ENCODE measurements around the gene GPR156. TPM values are rescaled to one million over a fixed set of nuclear protein-coding genes. Genes with fewer than 3 reads are reported as not detected.

Gene GPR156
- total and polyA plus RNA-seq, 9 of the 15 experiments (the other 6 are each of a cell fraction or from before 2014, with no cell fraction given) = 0.07 to 0.14 (median 0.12) TPM; not detected in 5

DNA sequence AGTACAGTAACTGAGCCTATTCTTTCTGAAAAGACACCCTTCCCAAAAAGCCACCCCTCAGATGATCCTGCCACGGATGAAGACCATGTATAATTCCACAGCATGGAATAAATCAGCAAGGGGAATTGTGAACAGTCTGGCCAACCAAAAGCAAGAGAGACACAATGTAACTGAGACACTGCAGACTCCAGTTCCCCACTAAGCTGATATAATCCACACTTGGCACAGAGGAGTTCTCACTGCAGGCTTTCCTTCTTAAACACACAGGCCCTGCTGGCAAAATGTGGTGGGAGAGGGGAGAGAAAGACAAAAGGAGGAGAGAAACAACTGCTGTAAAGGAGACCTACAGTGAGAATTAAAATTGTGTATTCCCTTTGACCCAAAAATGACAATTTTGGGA is 12.7 kb downstream of the GPR156 start (continued):
- TF ChIP-seq NCOA2 (IDR thresholded peaks at IDR 0.05; ENCODE audit: partially characterized antibody in 2 of 2) (no peak), HMG20B (CRISPR knock-in tag; IDR thresholded peaks at IDR 0.05) (no peak), NFIX (CRISPR knock-in tag; IDR thresholded peaks at IDR 0.05; ENCODE audit: low read depth) (no peak), SMARCC2 (IDR thresholded peaks at IDR 0.05; ENCODE audit: low read depth) (no peak), SREBF2 (CRISPR knock-in tag; IDR thresholded peaks at IDR 0.05) (no peak)

DNA sequence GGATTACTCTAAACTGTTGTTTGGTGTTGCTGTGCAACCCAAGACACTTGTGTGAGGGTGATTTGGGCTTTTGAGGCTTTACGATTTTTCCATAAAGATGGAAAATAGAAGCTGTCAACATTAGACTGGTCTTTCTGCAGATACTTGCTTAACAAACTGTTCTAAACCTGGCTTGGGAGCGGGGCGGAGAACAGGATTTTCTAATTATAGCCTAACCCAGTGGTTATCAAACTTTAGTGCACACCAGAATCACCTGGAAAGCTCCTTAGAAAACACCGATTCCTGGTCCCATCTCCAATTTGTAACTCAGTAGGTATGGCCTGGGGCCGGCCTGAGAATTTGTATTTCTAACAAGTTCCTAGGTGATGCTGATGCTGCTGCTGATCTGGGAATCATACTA is 19.0 kb downstream of the GPR156 start:
- Histone ChIP-seq H4K20me1 (replicated peaks; ENCODE audit: control insufficient read depth, insufficient read depth, low read length) (no peaks in the 10 kb centered on the region), H3K9ac (ENCODE audit: insufficient read depth in 1 of 2, low read depth in 2 of 2, low read length in 2 of 2) (no peak overlapping the region), H3K4me3 (no peak overlapping the region), H3K9me1 (ENCODE audit: control insufficient read depth, insufficient read depth, low read length) (no peaks in the 10 kb centered on the region), H3K9me3 (replicated peaks; ENCODE audit: control insufficient read depth, insufficient read depth, low read depth, low read length) (no peaks in the 10 kb centered on the region), H3K27me3 (ENCODE audit: control insufficient read depth in 2 of 2, insufficient read depth in 2 of 2, low read length in 2 of 2) (no peaks in the 10 kb centered on the region), H3K4me1 (replicated peaks in 1 of 2; ENCODE audit: control insufficient read depth in 2 of 2, insufficient read depth in 2 of 2, low read length in 2 of 2) (no peaks in the 10 kb centered on the region), H3K79me2 (ENCODE audit: control insufficient read depth, insufficient read depth, low read length) (no peaks in the 10 kb centered on the region), H3K4me2 (ENCODE audit: insufficient read depth, low read length) (no peak overlapping the region), H3K36me3 (ENCODE audit: control insufficient read depth, insufficient read depth, low read length) (no peaks in the 10 kb centered on the region), H2AFZ (ENCODE audit: low read depth, low read length) (no peak overlapping the region), H3K27ac (ENCODE audit: extremely low read depth, low read depth, low read length) (no peak overlapping the region)
- no peak for DNase-seq (ENCODE audit: extremely low read depth in 1 of 4, low spot score in 3 of 4)
- WGBS (ENCODE audit: insufficient coverage, low coverage, missing lambda C conversion rate) = 5% methylated on average over 5 of the region's 5 CpGs
- ChIA-PET CTCF (ENCODE audit: low intra/inter-chr PET ratio) (no interaction called here), POLR2A (no interaction called here)
- BruUV-seq (replicated peaks) = no TSS peak
- in situ Hi-C loops (cut with MboI) = no loop called here
- TF ChIP-seq SRSF9 (IDR thresholded peaks at IDR 0.05; ENCODE audit: borderline replicate concordance, low read depth, low read length) = no peak
- TF ChIP-seq, protein P1, sequence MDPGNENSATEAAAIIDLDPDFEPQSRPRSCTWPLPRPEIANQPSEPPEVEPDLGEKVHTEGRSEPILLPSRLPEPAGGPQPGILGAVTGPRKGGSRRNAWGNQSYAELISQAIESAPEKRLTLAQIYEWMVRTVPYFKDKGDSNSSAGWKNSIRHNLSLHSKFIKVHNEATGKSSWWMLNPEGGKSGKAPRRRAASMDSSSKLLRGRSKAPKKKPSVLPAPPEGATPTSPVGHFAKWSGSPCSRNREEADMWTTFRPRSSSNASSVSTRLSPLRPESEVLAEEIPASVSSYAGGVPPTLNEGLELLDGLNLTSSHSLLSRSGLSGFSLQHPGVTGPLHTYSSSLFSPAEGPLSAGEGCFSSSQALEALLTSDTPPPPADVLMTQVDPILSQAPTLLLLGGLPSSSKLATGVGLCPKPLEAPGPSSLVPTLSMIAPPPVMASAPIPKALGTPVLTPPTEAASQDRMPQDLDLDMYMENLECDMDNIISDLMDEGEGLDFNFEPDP (CRISPR knock-in tag; IDR thresholded peaks at IDR 0.05) = no peak
- no peak for ATAC-seq
- no peak for FAIRE-seq
- intact Hi-C loops (cut with micrococcal nuclease) = no loop called here

All from K562 (cell line).